Chondrocyte (in vitro differentiated cells): ENCODE results near the gene HTR2A. TPM values are rescaled to one million over a fixed set of nuclear protein-coding genes. Genes with fewer than 3 reads are reported as not detected.

Experiments
- DNase-seq: peaks from one replicate; pipeline ENCODE4 v3.0.0; 2021; ENCODE audit warnings: mixed read lengths, low spot score
- H3K27ac Mint-ChIP-seq: one replicate; pipeline ENCODE4 v1.8.0; 2021; ENCODE audit warnings: mild to moderate bottlenecking, moderate library complexity, mixed read lengths; ENCODE audit not compliant: unreplicated experiment
- H3K27me3 Mint-ChIP-seq: 2 replicates; pipeline ENCODE4 v1.8.0; 2021; ENCODE audit warnings: low read depth, mixed read lengths
- H3K36me3 Mint-ChIP-seq: 2 replicates; pipeline ENCODE4 v1.8.0; 2021; ENCODE audit warnings: low read depth, mixed read lengths
- H3K4me1 Mint-ChIP-seq: 2 replicates; pipeline ENCODE4 v1.8.0; 2021; ENCODE audit warnings: low read depth, mild to moderate bottlenecking, mixed read lengths
- H3K4me3 Mint-ChIP-seq: one replicate; pipeline ENCODE4 v1.8.0; 2021; ENCODE audit warnings: mild to moderate bottlenecking, moderate library complexity, mixed read lengths; ENCODE audit not compliant: unreplicated experiment
- H3K9me3 Mint-ChIP-seq: 2 replicates; pipeline ENCODE4 v1.8.0; 2021; ENCODE audit warnings: low read depth, mixed read lengths
- total RNA-seq: library from RNA; stranded (reverse); gene quantifications from 3 replicates; pipeline ENCODE4 v1.2.1, GENCODE V29; 2021
- TF ChIP-seq, protein P1 (sequence below): fragments of 200-600 bp; sonication (generic); IDR thresholded peaks from 2 replicates; pipeline ENCODE4 v1.5.0; 2021; ENCODE audit warnings: antibody characterized with exemption, mild to moderate bottlenecking, moderate library complexity

HTR2A gene
- total RNA-seq, 1 donor from 2014 or later, result 0.37 TPM

DNA sequence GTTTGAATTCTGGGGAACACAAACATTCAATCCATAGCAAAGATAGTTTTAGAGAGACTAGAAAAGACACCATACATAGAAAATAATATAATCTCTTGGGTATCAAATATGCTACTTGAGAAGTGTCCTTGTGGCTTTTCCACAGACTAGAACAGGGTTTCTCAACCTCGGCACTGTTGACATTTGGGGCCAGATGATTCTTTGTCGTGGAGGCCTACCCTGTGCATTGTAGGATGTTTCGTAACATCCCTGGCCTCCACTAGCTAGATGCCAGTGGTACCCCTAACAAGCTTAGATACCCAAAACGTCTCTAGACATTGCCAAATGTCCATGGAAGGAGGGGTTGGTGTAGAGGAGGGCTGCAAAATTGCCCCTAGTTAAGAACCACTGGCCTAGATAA, 97.7 kb downstream of the HTR2A start:
- TF ChIP-seq, protein P1, sequence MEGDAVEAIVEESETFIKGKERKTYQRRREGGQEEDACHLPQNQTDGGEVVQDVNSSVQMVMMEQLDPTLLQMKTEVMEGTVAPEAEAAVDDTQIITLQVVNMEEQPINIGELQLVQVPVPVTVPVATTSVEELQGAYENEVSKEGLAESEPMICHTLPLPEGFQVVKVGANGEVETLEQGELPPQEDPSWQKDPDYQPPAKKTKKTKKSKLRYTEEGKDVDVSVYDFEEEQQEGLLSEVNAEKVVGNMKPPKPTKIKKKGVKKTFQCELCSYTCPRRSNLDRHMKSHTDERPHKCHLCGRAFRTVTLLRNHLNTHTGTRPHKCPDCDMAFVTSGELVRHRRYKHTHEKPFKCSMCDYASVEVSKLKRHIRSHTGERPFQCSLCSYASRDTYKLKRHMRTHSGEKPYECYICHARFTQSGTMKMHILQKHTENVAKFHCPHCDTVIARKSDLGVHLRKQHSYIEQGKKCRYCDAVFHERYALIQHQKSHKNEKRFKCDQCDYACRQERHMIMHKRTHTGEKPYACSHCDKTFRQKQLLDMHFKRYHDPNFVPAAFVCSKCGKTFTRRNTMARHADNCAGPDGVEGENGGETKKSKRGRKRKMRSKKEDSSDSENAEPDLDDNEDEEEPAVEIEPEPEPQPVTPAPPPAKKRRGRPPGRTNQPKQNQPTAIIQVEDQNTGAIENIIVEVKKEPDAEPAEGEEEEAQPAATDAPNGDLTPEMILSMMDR, result no peak
- peaks cover 43% of the 10 kb centered on the region for H3K4me1 Mint-ChIP-seq
- H3K36me3 Mint-ChIP-seq, result no peaks in the 10 kb centered on the region
- H3K4me3 Mint-ChIP-seq, result no peak overlapping the region
- DNase-seq, result no peak
- H3K9me3 Mint-ChIP-seq, result no peaks in the 10 kb centered on the region
- no peak overlapping the region for H3K27ac Mint-ChIP-seq
- no peaks in the 10 kb centered on the region for H3K27me3 Mint-ChIP-seq

- Mint-ChIP-seq H3K4me1 (peaks cover 47% of the 10 kb centered on the region), H3K4me3 (peak overlapping the region; percentile 93), H3K9me3 (no peaks in the 10 kb centered on the region), H3K27ac (peak overlapping the region; percentile 99), H3K27me3 (no peaks in the 10 kb centered on the region), H3K36me3 (no peaks in the 10 kb centered on the region)
- no peak for DNase-seq
- TF ChIP-seq, protein P1, result no peak
Measured at GRCh38 chr13:46797501-46798237, 99.2 kb downstream of the HTR2A start.

DNA sequence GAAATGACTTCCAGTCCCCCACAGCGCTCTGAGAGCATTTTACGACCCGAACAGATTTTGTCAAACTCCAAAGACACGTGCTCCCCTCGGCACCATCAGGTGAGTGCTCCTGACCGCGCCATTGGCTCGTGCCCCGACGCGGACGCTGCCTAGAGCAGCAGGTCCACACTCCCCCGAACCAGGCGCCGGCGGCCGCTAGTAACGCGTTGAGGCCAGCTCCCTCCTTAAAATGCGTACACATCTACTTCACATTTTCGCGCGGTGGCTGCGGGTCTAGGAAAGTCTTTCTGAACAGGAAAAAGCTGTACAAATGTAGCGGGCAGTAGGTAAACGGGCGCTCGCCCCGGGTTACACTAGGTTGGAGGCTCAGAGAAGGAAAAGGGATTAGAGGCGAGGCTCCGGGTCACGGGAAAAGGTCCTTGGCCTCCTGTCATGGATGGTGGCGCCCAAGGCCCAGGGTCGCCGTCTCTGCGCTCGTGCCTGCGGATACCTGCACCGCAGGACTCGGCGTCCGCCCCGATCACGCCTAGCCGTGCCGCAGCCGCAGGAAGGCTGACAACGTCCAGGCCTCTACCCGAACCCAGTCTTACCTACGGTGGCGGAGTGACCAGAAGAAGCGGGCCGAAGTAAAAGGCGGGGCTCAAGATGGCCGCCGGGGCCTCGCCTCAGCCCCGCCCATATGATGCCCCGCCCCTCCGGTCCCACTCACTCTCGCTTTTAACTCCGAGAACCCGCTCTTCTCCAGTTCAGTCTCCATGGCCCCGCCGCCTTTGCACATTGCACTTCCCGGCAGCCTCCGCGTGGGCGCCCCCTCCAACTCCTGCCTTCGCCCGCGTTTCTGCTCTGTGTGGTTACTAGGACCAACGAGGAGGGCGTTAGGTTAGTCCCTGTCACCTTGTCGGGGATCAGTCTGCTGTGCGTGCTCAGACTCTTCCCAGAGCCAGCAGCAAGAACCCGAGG, 100.1 kb downstream of the HTR2A start, which contains the start of gene ESD:
Gene ESD (minus strand): TSS at position 647 of the 960 bp plus-strand sequence. CDS start 5,748 bp downstream, outside the sequence.
- peak within 1 kb of the TSS; percentile 99 for H3K27ac Mint-ChIP-seq
- H3K36me3 Mint-ChIP-seq, result no peaks in the 10 kb centered on the region
- H3K4me1 Mint-ChIP-seq, result peaks cover 44% of the 10 kb centered on the region
- DNase-seq, result peak; percentile 96
- no peaks in the 10 kb centered on the region for H3K27me3 Mint-ChIP-seq
- H3K4me3 Mint-ChIP-seq, result peak within 1 kb of the TSS; percentile 93
- TF ChIP-seq, protein P1, result peak; percentile 26
- H3K9me3 Mint-ChIP-seq, result no peaks in the 10 kb centered on the region

DNA sequence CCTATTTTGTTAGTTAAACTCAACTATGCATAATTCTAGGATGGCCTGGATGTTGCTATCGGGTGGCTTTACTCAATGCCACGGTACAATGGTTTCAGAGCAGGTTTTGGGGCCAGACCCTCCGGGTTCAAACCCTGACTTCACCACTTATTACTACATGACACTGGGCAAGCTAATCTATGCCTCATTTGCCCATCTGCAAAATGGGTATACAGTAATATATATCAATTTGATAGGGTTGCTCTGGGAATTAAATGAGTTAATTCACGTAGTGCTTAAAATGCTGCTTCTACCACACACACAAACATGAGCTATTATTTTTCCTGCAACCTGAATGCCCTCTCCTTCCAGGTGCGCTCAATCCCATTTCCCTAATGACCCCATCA, 100.7 kb downstream of the HTR2A start:
- Mint-ChIP-seq H3K36me3 (no peaks in the 10 kb centered on the region), H3K4me3 (peak overlapping the region; percentile 93), H3K9me3 (no peaks in the 10 kb centered on the region), H3K27ac (peak overlapping the region; percentile 99), H3K27me3 (no peaks in the 10 kb centered on the region), H3K4me1 (peaks cover 44% of the 10 kb centered on the region)
- DNase-seq, result no peak
- TF ChIP-seq, protein P1, result no peak

DNA sequence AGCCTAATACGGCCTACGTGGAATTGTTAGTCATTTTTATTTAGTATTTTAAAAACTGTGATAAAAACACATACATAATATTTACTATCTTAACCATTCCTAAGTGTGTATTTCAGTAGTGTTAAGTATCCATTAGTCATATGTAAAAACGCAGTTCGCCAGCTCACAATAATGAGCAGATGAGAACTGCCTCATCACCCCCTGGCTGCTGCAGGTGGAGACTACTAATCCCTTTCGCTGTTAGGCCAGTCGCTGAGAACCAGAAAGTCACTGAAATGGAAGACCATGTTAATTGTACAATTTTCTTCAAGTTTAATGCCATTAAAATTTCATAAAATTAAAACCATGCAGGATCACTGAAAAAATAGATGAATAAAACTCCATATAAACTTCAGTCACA, 101.5 kb downstream of the HTR2A start:
- Mint-ChIP-seq H3K4me1 (peaks cover 44% of the 10 kb centered on the region), H3K36me3 (peaks cover 7% of the 10 kb centered on the region), H3K27me3 (no peaks in the 10 kb centered on the region), H3K27ac (peak overlapping the region; percentile 18), H3K4me3 (peak overlapping the region; percentile 43), H3K9me3 (no peaks in the 10 kb centered on the region)
- no peak for DNase-seq
- TF ChIP-seq, protein P1, result no peak
